HepG2 (cell line): ENCODE data around the gene DUSP9. TPM values are rescaled to one million over a fixed set of nuclear protein-coding genes. Genes with fewer than 3 reads are reported as not detected.
A peak's percentile ranks its signal among the peaks of the same experiment; 100 is the strongest.

ENCODE experiments used
- ASH2L ChIP-seq: fragments of 300-600, 200-600 bp; sonication (generic); IDR thresholded peaks from 2 replicates; pipeline ENCODE4 v1.7.0; 2017; ENCODE audit warnings: low read depth, mild to moderate bottlenecking, moderate library complexity, mixed read lengths, low read length; ENCODE audit not compliant: insufficient read length
- FOXA1 ChIP-seq, 2 experiments: fragments of 450-650 bp in 1 of 2; sonication (generic) in 1 of 2; formaldehyde crosslinking in 1 of 2; IDR thresholded peaks; 2 replicates each; pipeline versions ENCODE4 v1.4.0 to v1.6.1; 2016 to 2020; ENCODE audit warnings: missing genetic modification reagents in 1 of 2
- GMEB1 ChIP-seq: sonication (generic); formaldehyde crosslinking; IDR thresholded peaks from 2 replicates; pipeline ENCODE4 v1.5.1; 2020; ENCODE audit warnings: missing genetic modification reagents, mild to moderate bottlenecking, borderline replicate concordance
- KDM2A ChIP-seq: sonication (generic); formaldehyde crosslinking; IDR thresholded peaks from 2 replicates; pipeline ENCODE4 v1.4.0; 2020; ENCODE audit warnings: low read depth, missing genetic modification reagents, borderline replicate concordance
- NPAS2 ChIP-seq: sonication (generic); formaldehyde crosslinking; IDR thresholded peaks from 2 replicates; pipeline ENCODE4 v1.8.0; 2022; ENCODE audit warnings: mild to moderate bottlenecking, missing genetic modification reagents, borderline replicate concordance
- PAX8 ChIP-seq: sonication (generic); formaldehyde crosslinking; IDR thresholded peaks from 2 replicates; pipeline ENCODE4 v1.8.0; 2022; ENCODE audit warnings: mild to moderate bottlenecking, missing genetic modification reagents, borderline replicate concordance
- PAXIP1 ChIP-seq: sonication (generic); formaldehyde crosslinking; conservative IDR thresholded peaks from 2 replicates; pipeline ENCODE4 v1.4.0; 2020; ENCODE audit warnings: mild to moderate bottlenecking, missing genetic modification reagents, moderate library complexity
- SALL2 ChIP-seq: sonication (generic); formaldehyde crosslinking; IDR thresholded peaks from 2 replicates; pipeline ENCODE4 v1.8.1; 2023; ENCODE audit warnings: mild to moderate bottlenecking, missing genetic modification reagents, inconsistent platforms
- SOX13 ChIP-seq, 3 experiments: fragments of 450-650 bp in 1 of 3; sonication (generic) in 1 of 3; formaldehyde crosslinking in 1 of 3; IDR thresholded peaks in 2 of 3; conservative IDR thresholded peaks in 1 of 3; 2 replicates each; pipeline versions ENCODE4 v1.5.0 to v1.6.1; 2016 to 2020; ENCODE audit warnings: antibody characterized with exemption in 1 of 3, mild to moderate bottlenecking in 1 of 3, missing compliant biosample characterization in 1 of 3, missing genetic modification reagents in 1 of 3, moderate library complexity in 1 of 3
- SP1 ChIP-seq, 2 experiments: fragments of 450-650 bp in 1 of 2; sonication (generic) in 1 of 2; formaldehyde crosslinking in 1 of 2; IDR thresholded peaks; 2 replicates each; pipeline versions ENCODE4 v1.4.0 to v1.6.1; 2016 to 2020; ENCODE audit warnings: missing genetic modification reagents in 1 of 2
- THAP8 ChIP-seq: sonication (generic); formaldehyde crosslinking; IDR thresholded peaks from 2 replicates; pipeline ENCODE4 v1.5.1; 2020; ENCODE audit warnings: missing genetic modification reagents, mild to moderate bottlenecking, borderline replicate concordance
- ZBTB42 ChIP-seq: sonication (generic); formaldehyde crosslinking; IDR thresholded peaks from 2 replicates; pipeline ENCODE4 v1.5.0; 2020; ENCODE audit warnings: mild to moderate bottlenecking, missing genetic modification reagents
- ZBTB44 ChIP-seq: sonication (generic); formaldehyde crosslinking; IDR thresholded peaks from 2 replicates; pipeline ENCODE4 v1.4.0; 2020; ENCODE audit warnings: missing genetic modification reagents
- ZNF652 ChIP-seq: IDR thresholded peaks from 2 replicates; pipeline ENCODE4 v1.6.1; 2016; ENCODE audit warnings: low read depth, borderline replicate concordance
- ZNF773 ChIP-seq: sonication (generic); formaldehyde crosslinking; IDR thresholded peaks from 2 replicates; pipeline ENCODE4 v1.4.0; 2020; ENCODE audit warnings: missing genetic modification reagents, borderline replicate concordance
- ZNF850 ChIP-seq: sonication (generic); formaldehyde crosslinking; conservative IDR thresholded peaks from 2 replicates; pipeline ENCODE4 v1.9.0; 2021; ENCODE audit warnings: mild to moderate bottlenecking, missing genetic modification reagents
- polyA plus RNA-seq, 8 experiments: library from polyadenylated mRNA; depleted of rRNA in 3 of 8; stranded (reverse) in 7 of 8; unstranded in 1 of 8; fragments of >200 nt; fragmentation: Illumina TruSeq in 4 of 8; extraction: Trizol in 4 of 8; gene quantifications; 2 replicates each; pipeline versions ENCODE4 v1.2.1 to v1.2.3, GENCODE V29; 2011 to 2016; ENCODE audit warnings: low read depth in 4 of 8, missing spikeins in 1 of 8, mixed read lengths in 1 of 8; ENCODE audit not compliant: insufficient read depth in 1 of 8
- total RNA-seq, 5 experiments: library from RNA; depleted of rRNA; stranded (reverse); fragments of >200 nt; fragmentation: Illumina TruSeq; extraction: Trizol; gene quantifications; 2 replicates each; pipeline ENCODE4 v1.2.3, GENCODE V29; 2016; ENCODE audit warnings: low read depth in 1 of 5
- TF ChIP-seq, protein P1 (sequence below): sonication (generic); formaldehyde crosslinking; IDR thresholded peaks from 2 replicates; pipeline ENCODE4 v1.4.0; 2020; ENCODE audit warnings: mild to moderate bottlenecking, missing genetic modification reagents

Gene DUSP9
- total and polyA plus RNA-seq, 2 of the 13 experiments (the other 11 are each of a cell fraction or from before 2014, with no cell fraction given), result 235 to 435 TPM

- TF ChIP-seq ZBTB44 (CRISPR knock-in tag) (no peak), PAXIP1 (CRISPR knock-in tag) (peak; percentile 65), ZNF850 (CRISPR knock-in tag) (no peak), SALL2 (CRISPR knock-in tag) (no peak), THAP8 (no peak), SP1 (IDR thresholded peaks at IDR 0.05) (no peak), SP1 (CRISPR knock-in tag; IDR thresholded peaks at IDR 0.05) (no peak), FOXA1 (IDR thresholded peaks at IDR 0.05) (no peak), FOXA1 (CRISPR knock-in tag; IDR thresholded peaks at IDR 0.05) (no peak), ZBTB42 (CRISPR knock-in tag) (no peak), ZNF773 (CRISPR knock-in tag) (no peak), GMEB1 (CRISPR knock-in tag) (no peak), PAX8 (CRISPR knock-in tag) (no peak), NPAS2 (no peak), SOX13 (IDR thresholded peaks at IDR 0.05) (no peak), SOX13 (CRISPR knock-in tag; conservative IDR thresholded peaks at IDR 0.05 in 1 of 2, IDR thresholded peaks at IDR 0.05 in 1 of 2) (peak in 1 of 2 experiments; percentile 58; a peak in 1 of 4 replicates), ASH2L (no peak), KDM2A (CRISPR knock-in tag) (no peak), ZNF652 (no peak)
- TF ChIP-seq, protein P1, sequence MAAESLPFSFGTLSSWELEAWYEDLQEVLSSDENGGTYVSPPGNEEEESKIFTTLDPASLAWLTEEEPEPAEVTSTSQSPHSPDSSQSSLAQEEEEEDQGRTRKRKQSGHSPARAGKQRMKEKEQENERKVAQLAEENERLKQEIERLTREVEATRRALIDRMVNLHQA (CRISPR knock-in tag), result no peak
Measured at GRCh38 chrX:153645921-153646488, 998 bp upstream of the DUSP9 start (continued).
